CD14-positive monocyte (primary cell): Measurements from ENCODE around the gene C15orf61. TPM values are rescaled to one million over a fixed set of nuclear protein-coding genes. Genes with fewer than 3 reads are reported as not detected.

ENCODE experiments used
- DNase-seq, 3 donors: peaks; one replicate each; pipeline ENCODE4 v3.0.0-alpha.2; 2011 to 2022
- H2AFZ ChIP-seq: 2 replicates; pipeline ENCODE4 v1.6.0; 2012; ENCODE audit warnings: mild to moderate bottlenecking, low read depth, low read length, inconsistent platforms; ENCODE audit not compliant: insufficient read depth, poor library complexity, severe bottlenecking
- H3K27ac ChIP-seq, 2 donors: 1 replicate in 1 of 2; 2 replicates in 1 of 2; pipeline ENCODE4 v1.5.1; 2012 to 2013; ENCODE audit warnings: low read length in 2 of 2, control low read depth in 1 of 2, inconsistent platforms in 1 of 2, low read depth in 1 of 2, mild to moderate bottlenecking in 1 of 2
- H3K27me3 ChIP-seq, 2 donors: one replicate each; pipeline versions ENCODE4 v1.6.0 to v1.6.1; 2011 to 2013; ENCODE audit warnings: low read length in 2 of 2; ENCODE audit not compliant: control insufficient read depth in 2 of 2, insufficient read depth in 2 of 2
- H3K36me3 ChIP-seq, 2 donors: replicated peaks in 1 of 2; 1 replicate in 1 of 2; 2 replicates in 1 of 2; pipeline versions ENCODE4 v1.5.1 to v1.6.1; 2012 to 2013; ENCODE audit warnings: low read length in 2 of 2, control low read depth in 1 of 2, inconsistent platforms in 1 of 2, mild to moderate bottlenecking in 1 of 2; ENCODE audit not compliant: insufficient read depth in 2 of 2, control insufficient read depth in 1 of 2
- H3K4me1 ChIP-seq, 2 donors: 1 replicate in 1 of 2; 2 replicates in 1 of 2; pipeline versions ENCODE4 v1.5.1 to v1.6.1; 2012 to 2013; ENCODE audit warnings: low read length in 2 of 2, control low read depth in 1 of 2, inconsistent platforms in 1 of 2, mild to moderate bottlenecking in 1 of 2, moderate library complexity in 1 of 2; ENCODE audit not compliant: insufficient read depth in 2 of 2, control insufficient read depth in 1 of 2
- H3K4me2 ChIP-seq: replicated peaks from 2 replicates; pipeline ENCODE3; 2012; ENCODE audit warnings: low read length, moderate library complexity, mild to moderate bottlenecking; ENCODE audit not compliant: poor library complexity, severe bottlenecking; ENCODE audit errors: extremely low read depth
- H3K4me3 ChIP-seq, 3 experiments: fragments of 200-600 bp in 1 of 3; sonication (generic) in 1 of 3; replicated peaks in 1 of 3; 1 replicate in 2 of 3; 2 replicates in 1 of 3; pipeline ENCODE4 v1.5.1; 2011 to 2013; ENCODE audit warnings: low read length in 3 of 3, mild to moderate bottlenecking in 3 of 3, control low read depth in 2 of 3, low read depth in 2 of 3, inconsistent platforms in 1 of 3, moderate library complexity in 1 of 3
- H3K79me2 ChIP-seq: 2 replicates; pipeline ENCODE4 v1.6.0; 2012; ENCODE audit warnings: mild to moderate bottlenecking, control low read depth, inconsistent platforms, low read length, moderate library complexity; ENCODE audit not compliant: insufficient read depth
- H3K9ac ChIP-seq: 2 replicates; pipeline ENCODE4 v1.6.0; 2017; ENCODE audit warnings: low read length, mild to moderate bottlenecking; ENCODE audit not compliant: insufficient read depth, poor library complexity, severe bottlenecking
- H3K9me3 ChIP-seq, 2 donors: replicated peaks in 1 of 2; 1 replicate in 1 of 2; 2 replicates in 1 of 2; pipeline versions ENCODE4 v1.5.1 to v1.6.1; 2012 to 2013; ENCODE audit warnings: low read length in 2 of 2, control low read depth in 1 of 2; ENCODE audit not compliant: control insufficient read depth in 1 of 2, insufficient read depth in 1 of 2
- H4K20me1 ChIP-seq: 2 replicates; pipeline ENCODE4 v1.6.0; 2012; ENCODE audit warnings: mild to moderate bottlenecking, low read length, control low read depth, moderate library complexity; ENCODE audit not compliant: insufficient read depth
- H3K27ac Mint-ChIP-seq, 7 donors: one replicate each; pipeline ENCODE4 v1.8.0; 2020; ENCODE audit warnings: mild to moderate bottlenecking in 7 of 7, mixed read lengths in 7 of 7, moderate library complexity in 6 of 7, inconsistent platforms in 2 of 7
- H3K27me3 Mint-ChIP-seq, 3 donors: one replicate each; pipeline ENCODE4 v1.8.0; 2021 to 2022; ENCODE audit warnings: low read depth in 3 of 3, mild to moderate bottlenecking in 3 of 3, mixed read lengths in 3 of 3, moderate library complexity in 3 of 3, inconsistent platforms in 1 of 3
- H3K36me3 Mint-ChIP-seq, 2 donors: one replicate each; pipeline ENCODE4 v1.8.0; 2020; ENCODE audit warnings: mixed read lengths in 2 of 2, inconsistent platforms in 1 of 2, mild to moderate bottlenecking in 1 of 2
- H3K4me1 Mint-ChIP-seq: one replicate; pipeline ENCODE4 v1.8.0; 2020; ENCODE audit warnings: mild to moderate bottlenecking, mixed read lengths
- H3K4me3 Mint-ChIP-seq, 2 donors: one replicate each; pipeline ENCODE4 v1.8.0; 2020; ENCODE audit warnings: mild to moderate bottlenecking in 2 of 2, mixed read lengths in 2 of 2, moderate library complexity in 1 of 2
- H3K9me3 Mint-ChIP-seq, 7 donors: one replicate each; pipeline ENCODE4 v1.8.0; 2020 to 2022; ENCODE audit warnings: mixed read lengths in 7 of 7, mild to moderate bottlenecking in 6 of 7, moderate library complexity in 6 of 7, inconsistent platforms in 2 of 7
- CTCF ChIP-seq: fragments of 200-600 bp; IDR thresholded peaks from one replicate; pipeline ENCODE4 v1.8.0; 2022; ENCODE audit warnings: antibody characterized with exemption, mild to moderate bottlenecking
- WGBS: methylation state at CpG from one replicate; pipeline ENCODE4 v1.1.5; 2013; ENCODE audit warnings: missing lambda C conversion rate; ENCODE audit not compliant: insufficient coverage; 5-methylcytosine and 5-hydroxymethylcytosine counted together
- intact Hi-C, 2 donors: fragments of 100-400 bp; cut with micrococcal nuclease; formaldehyde crosslinking; loops; one replicate each; pipeline versions ENCODE4 v1.15.0 to v1.15.1; 2023
- polyA plus RNA-seq, 3 donors: library from polyadenylated mRNA; depleted of rRNA in 1 of 3; unstranded in 2 of 3; stranded (reverse) in 1 of 3; fragments of 300-500 nt in 2 of 3; fragments of >200 nt in 1 of 3; fragmentation: Illumina TruSeq in 2 of 3; gene quantifications; 1 replicate in 2 of 3; 2 replicates in 1 of 3; pipeline ENCODE4 v1.2.3, GENCODE V29; 2012 to 2021

C15orf61 gene
- polyA plus RNA-seq, 3 donors = 3.2 to 3.9 (median 3.6) TPM

GRCh38 chr15:67509918-67510317 is 11.0 kb upstream of the C15orf61 start:
- Histone ChIP-seq H3K9me3 (no peaks in the 10 kb centered on the region), H2AFZ (no peak overlapping the region), H3K4me1 (peaks cover 28 to 29% of the 10 kb centered on the region in 2 donors), H4K20me1 (no peaks in the 10 kb centered on the region), H3K4me2 (no peak overlapping the region), H3K79me2 (no peaks in the 10 kb centered on the region), H3K9ac (no peak overlapping the region), H3K4me3 (no peak overlapping the region), H3K27ac (no peak overlapping the region), H3K36me3 (peaks cover 3 to 23% of the 10 kb centered on the region in 2 donors), H3K27me3 (no peaks in the 10 kb centered on the region)
- no peak for TF ChIP-seq CTCF
- WGBS = 90% methylated on average over 3 of the region's 4 CpGs
- Mint-ChIP-seq H3K27ac (no peak overlapping the region), H3K4me3 (no peak overlapping the region), H3K27me3 (no peaks in the 10 kb centered on the region), H3K36me3 (peaks cover 15 to 30% of the 10 kb centered on the region in 2 donors), H3K4me1 (peaks cover 35% of the 10 kb centered on the region), H3K9me3 (no peaks in the 10 kb centered on the region)
- DNase-seq = no peak
- intact Hi-C loops = no loop called here

DNA sequence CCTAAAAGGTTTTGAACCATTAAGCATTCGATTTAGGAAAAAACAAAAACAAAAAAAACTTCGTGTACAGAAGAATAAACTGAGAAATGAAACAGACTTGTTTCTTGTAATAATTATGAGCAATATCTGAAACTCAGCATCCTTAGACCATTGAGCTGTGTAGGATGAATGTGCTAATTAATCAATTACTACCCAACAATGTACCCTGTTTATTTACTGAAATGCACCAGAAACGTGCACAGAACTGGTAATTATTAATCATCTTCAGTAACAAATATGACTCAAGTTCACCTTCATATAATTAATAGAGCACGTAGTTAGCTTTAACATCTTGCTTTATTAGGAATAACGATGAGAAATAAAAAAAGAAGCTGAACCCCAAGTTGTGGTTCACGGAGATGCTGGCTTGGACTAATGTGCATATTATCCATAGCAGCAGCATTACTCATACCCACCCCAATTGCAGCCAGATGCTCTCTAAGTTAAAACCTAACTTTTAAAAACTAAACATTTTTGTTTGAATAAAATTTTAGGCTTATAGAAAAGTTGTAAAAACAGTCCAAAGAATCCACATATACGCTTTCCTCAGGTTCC is 10.2 kb upstream of the C15orf61 start:
- H3K4me3 Mint-ChIP-seq = no peak overlapping the region
- Histone ChIP-seq H3K36me3 (peaks cover 3 to 23% of the 10 kb centered on the region in 2 donors), H4K20me1 (no peaks in the 10 kb centered on the region), H3K27me3 (no peaks in the 10 kb centered on the region), H3K79me2 (no peaks in the 10 kb centered on the region), H3K4me3 (no peak overlapping the region), H3K9ac (no peak overlapping the region), H3K9me3 (no peaks in the 10 kb centered on the region), H2AFZ (no peak overlapping the region), H3K27ac (no peak overlapping the region), H3K4me1 (peaks cover 21% of the 10 kb centered on the region in 2 donors), H3K4me2 (no peak overlapping the region)
- peaks cover 20 to 33% of the 10 kb centered on the region in 2 donors for H3K36me3 Mint-ChIP-seq
- no peak overlapping the region for H3K27ac Mint-ChIP-seq
- peaks cover 27% of the 10 kb centered on the region for H3K4me1 Mint-ChIP-seq
- intact Hi-C loops = no loop called here
- no peak for DNase-seq
- H3K27me3 Mint-ChIP-seq = no peaks in the 10 kb centered on the region
- no CpG with 5 or more reads among the region's 7 CpGs for WGBS
- no peaks in the 10 kb centered on the region for H3K9me3 Mint-ChIP-seq
- TF ChIP-seq CTCF = no peak
